MG63 (cell line): ENCODE results near the gene NKX2-1. TPM values are rescaled to one million over a fixed set of nuclear protein-coding genes. Genes with fewer than 3 reads are reported as not detected.
"Not testable (repeated sequence)": the region's sequence is repeated elsewhere in the genome, so short reads cannot be mapped to it uniquely, and the experiment has no call there.

ENCODE experiments used
- DNase-seq: peaks from one replicate; pipeline ENCODE4 v3.0.0-alpha.2; 2020
- H3K27me3 ChIP-seq: fragments of 250-450 bp; sonication (Bioruptor Pico); 2 replicates; pipeline ENCODE4 v1.5.1; 2020; ENCODE audit warnings: mild to moderate bottlenecking, moderate library complexity
- H3K36me3 ChIP-seq: fragments of 250-450 bp; sonication (Bioruptor Pico); 2 replicates; pipeline ENCODE4 v1.5.1; 2020; ENCODE audit warnings: mild to moderate bottlenecking, moderate library complexity
- H3K4me3 ChIP-seq: fragments of 250-450 bp; sonication (Bioruptor Pico); 2 replicates; pipeline ENCODE4 v1.5.1; 2020; ENCODE audit warnings: mild to moderate bottlenecking, moderate library complexity
- H3K9me3 ChIP-seq: fragments of 250-450 bp; sonication (Bioruptor Pico); 2 replicates; pipeline ENCODE4 v1.5.1; 2020; ENCODE audit warnings: mild to moderate bottlenecking, moderate library complexity
- total RNA-seq: library from RNA; depleted of rRNA; stranded (reverse); fragments of >200 nt; shearing (Covaris generic); gene quantifications from 2 replicates; pipeline ENCODE4 v1.2.3, GENCODE V29; 2014; ENCODE audit warnings: low replicate concordance; rRNA removed

NKX2-1 gene
- total RNA-seq = not detected in 2 replicates

DNA sequence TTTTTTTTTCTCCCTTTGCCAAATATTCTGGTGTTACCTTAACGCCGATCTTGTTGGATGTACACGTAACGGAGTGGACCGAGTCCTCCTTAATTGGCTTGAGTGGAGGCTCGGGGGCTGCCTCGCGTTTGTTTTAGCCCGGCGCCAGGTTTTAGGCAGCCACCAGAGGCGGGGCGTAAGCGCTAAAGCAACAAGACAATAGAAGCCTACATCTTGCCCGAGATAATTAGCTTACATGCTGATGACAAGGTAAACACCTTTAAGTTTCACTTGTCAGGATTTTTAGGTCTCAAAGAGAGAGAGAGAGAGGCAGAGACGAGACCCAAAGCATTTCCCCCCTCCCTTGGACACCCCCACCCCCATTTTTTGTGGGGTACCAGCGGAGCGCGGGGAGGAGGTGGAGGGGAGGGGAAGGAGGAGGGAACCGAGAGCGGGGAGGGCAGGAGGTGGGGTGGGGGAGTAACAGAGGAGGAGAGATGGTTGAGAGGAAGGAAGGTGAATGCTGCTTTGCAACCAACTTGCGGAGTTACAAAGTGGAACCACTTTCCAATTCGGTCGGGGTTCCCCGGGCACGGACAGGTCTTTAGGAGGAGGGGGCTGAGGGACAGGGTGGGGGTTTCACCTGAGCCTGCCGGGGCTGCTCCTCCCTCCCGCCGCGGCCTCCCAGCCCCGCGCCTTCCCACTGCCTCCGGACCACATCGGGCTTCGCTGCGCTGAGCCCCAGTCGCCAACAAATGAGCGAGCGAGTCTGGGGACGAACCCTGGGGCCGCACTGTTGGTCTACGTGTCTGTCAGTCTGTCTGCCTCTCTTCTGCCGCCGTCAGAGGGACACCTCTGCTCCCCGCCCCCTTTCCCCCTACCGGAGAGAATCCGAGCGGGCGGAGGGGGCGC is at the start of gene NKX2-1:
NKX2-1 (minus strand) TSS at position 802 of the 891 bp plus-strand sequence; CDS start at position 699, 103 bp downstream.
- peak; percentile 9 for DNase-seq
- Histone ChIP-seq H3K9me3 (no peaks in the 10 kb centered on the region), H3K27me3 (peaks cover 10% of the 10 kb centered on the region; the same call in 1 of the 2 replicates), H3K36me3 (no peaks in the 10 kb centered on the region), H3K4me3 (peak within 1 kb of the TSS; percentile 42)

DNA sequence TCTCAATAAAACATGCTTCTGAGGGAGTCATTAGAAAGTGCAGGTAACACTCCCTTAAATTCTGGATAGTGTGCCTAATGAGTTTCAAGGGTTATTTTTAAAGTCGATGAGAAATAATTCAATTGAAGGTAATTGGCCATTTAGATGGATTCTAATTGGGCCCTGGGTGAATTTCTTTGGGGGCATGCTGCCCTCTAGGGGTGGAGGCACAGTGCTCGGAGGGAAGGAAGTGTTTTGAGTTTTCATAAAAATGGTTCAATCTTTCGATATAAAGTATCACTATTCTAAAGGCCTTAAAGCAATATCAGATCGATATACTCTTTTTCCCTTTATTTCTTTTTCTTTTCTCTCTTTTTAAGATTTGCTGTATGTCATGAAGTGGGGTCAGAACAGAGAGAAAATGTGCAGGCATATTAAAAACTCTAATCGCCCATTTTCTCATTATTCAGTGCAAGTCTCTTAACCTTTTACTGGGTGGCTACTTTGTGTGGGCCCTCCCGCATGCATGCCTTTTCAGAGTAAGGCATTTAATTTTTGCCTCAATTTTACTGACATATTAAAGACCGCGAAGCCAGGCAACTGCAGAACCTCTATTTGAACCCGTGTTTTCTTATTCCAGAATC is 36.9 kb upstream of the NKX2-1 start:
- DNase-seq = peak; percentile 6
- H3K27me3 ChIP-seq = no peaks in the 10 kb centered on the region

DNA sequence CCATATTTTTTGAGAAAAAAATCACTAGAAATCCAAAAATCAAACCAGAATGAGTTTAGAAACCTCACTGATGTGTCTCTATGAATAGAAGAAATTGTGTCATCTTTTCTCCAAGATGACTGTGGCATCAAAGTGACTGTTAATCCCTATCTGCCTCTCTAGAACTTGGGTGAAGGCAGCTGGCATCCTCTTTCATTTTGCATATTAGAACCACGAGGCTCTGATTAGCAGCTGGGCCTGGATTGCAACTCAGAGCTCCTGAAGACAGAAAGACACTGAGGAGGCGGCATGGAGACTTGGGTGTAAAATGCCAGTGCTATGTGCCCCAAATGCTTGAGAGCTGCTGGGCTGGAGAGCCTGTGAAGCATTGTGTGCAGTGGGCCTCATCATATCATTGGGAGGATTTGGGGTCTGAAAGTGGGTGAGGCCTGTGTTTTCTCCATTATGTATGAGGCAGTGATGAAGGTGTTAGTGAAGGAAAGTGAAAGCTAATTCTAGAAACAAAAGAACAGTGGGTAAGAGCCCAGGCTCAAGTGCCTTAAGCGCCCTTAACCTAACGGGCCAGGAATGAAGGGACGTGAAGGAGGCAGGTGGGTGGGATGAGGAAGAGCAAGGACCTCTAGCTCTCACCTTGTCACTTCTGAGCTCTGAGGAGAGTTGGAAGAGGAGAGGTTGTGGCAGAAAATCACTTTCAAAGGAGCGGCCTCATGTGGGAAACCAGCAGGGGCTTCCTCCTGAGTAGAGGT is 36.1 kb upstream of the NKX2-1 start:
- Histone ChIP-seq H3K36me3 (no peaks in the 10 kb centered on the region), H3K27me3 (no peaks in the 10 kb centered on the region), H3K9me3 (no peaks in the 10 kb centered on the region), H3K4me3 (no peak overlapping the region)
- DNase-seq = no peak

More for the DNA sequence above, 36.9 kb upstream of the NKX2-1 start:
- H3K36me3 ChIP-seq = no peaks in the 10 kb centered on the region
- H3K4me3 ChIP-seq = no peak overlapping the region
- H3K9me3 ChIP-seq = no peaks in the 10 kb centered on the region

DNA sequence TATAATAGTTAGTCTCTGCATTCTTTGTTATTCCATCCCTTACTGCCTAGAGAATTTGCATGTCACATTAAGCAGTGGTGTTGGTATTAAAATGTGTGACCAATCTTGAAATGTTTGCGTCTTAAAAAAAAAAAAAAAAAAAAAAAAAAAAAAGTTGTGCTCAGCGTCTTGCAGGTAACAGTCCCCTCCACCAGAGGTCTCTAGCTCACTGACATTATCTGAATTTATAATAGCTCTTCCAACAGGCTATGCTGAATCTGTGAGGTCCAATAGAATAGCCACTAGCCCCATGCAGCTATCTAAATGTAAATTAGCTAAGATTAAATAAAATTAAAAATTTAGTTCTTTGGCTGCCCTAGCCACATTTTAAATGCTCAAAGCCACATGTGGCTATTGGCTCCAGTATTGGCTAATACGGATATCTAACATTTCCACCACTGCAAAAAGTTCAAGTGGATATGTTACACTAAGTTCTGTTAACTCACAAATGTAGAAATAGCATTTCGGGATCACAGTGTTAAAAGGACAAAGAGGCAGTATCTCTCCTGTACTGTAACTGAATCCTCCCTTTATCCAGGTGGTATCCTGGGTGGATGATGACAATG is 33.7 kb upstream of the NKX2-1 start:
- DNase-seq = peak; percentile 4
- Histone ChIP-seq H3K4me3 (no peak overlapping the region), H3K36me3 (no peaks in the 10 kb centered on the region), H3K9me3 (no peaks in the 10 kb centered on the region), H3K27me3 (no peaks in the 10 kb centered on the region)

DNA sequence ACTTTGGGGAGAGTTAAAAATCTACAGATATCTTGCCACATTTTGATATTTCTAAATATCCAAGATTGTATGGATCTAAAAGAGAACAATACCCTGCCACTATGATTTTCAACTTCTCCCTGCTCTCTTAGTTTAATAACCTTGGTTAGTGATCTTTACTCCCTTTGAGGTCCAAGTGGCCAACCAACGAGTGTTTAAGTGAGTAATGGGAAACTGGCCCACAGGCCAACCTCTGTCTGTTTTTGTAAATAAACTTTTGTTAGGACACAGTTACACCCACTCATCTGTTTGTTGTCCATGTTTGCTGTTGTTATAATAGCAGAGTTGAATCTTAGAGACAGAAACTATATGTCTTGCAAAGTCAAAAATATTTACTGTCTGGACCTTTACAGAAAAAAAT is 30.9 kb upstream of the NKX2-1 start:
- no peaks in the 10 kb centered on the region for H3K27me3 ChIP-seq
- H3K9me3 ChIP-seq = no peaks in the 10 kb centered on the region
- no peak for DNase-seq
- H3K36me3 ChIP-seq = no peaks in the 10 kb centered on the region
- no peak overlapping the region for H3K4me3 ChIP-seq

DNA sequence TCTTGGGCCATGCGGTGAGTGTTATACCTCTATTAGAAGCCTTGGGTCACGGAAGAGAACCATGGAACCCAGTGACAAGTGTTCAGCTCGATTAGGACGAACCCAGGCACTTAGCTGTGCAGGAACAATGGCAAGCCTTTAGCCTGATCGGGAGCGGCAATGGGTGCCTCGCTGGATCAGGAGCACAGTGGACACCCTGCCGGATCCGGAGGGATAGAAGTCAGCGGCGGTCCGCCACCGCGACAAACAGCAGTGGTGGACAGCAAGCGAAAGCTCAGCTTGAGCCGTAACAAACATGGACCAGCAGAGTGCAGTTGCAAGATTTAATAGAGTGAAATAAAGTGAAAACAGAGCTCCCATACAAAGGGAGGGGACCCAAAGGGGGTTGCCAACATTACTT is 24.2 kb upstream of the NKX2-1 start:
- H3K36me3 ChIP-seq, DNase-seq, H3K4me3 ChIP-seq, H3K9me3 ChIP-seq, H3K27me3 ChIP-seq: not testable (repeated sequence)

DNA sequence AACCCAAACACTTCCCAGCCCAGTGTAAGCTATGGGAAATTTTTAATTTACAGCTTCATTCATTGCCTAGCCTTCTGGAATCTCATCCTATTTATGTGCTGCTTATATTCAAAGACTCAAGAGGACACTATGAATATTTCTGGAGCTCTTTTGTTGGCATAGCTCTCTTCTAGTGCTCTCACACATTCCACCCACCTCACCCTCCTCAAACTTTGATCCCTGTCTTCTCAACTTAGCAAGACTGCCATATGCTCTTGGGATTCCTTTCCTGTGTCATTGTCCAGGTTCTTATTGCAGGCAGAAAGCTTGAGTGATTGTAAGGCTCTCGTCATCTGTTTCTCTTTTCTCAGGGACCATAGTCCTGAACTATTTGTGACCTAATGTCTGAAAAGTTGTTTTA is 18.0 kb upstream of the NKX2-1 start:
- Histone ChIP-seq H3K27me3 (peaks cover 5% of the 10 kb centered on the region; the same call in 1 of the 2 replicates), H3K36me3 (no peaks in the 10 kb centered on the region), H3K9me3 (no peaks in the 10 kb centered on the region), H3K4me3 (no peak overlapping the region)
- DNase-seq = no peak

DNA sequence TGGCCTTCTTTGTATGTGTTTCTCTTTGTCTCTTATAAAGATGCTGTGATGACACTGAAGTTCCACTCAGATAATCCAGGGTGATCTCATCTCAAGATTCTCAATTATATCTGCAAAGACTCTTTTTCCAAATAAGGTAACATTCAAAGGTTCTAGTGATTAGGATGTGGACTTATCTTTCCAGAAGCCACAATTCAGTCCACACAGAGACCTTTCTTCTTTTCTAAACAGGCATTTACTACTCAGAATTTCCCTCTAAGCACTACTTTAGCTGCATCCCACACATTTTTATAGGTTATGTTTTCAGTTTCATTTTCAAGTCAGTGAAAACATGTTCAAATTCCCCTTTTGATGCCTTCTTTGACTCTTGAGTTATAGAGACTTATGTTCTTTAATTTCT is 9.0 kb upstream of the NKX2-1 start:
- no peak for DNase-seq
- Histone ChIP-seq H3K9me3 (no peaks in the 10 kb centered on the region), H3K27me3 (peaks cover 5% of the 10 kb centered on the region; the same call in 1 of the 2 replicates)

DNA sequence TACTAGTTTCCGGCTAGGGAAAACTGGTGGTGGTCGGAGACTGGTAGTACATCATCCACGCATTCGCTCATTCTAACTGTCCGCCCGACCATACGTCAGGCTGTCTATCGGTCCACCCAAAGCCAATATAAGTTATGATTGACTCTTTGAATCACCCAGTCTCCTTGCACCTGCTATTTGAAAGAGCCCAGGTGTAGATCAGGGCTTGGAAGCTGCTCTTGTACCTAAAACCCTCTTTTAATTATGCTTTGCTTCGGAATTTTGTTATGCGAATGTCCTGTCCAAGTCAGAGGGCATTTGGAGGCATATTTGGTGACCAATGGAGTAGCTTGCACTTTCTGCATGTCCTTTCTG is 5.7 kb upstream of the NKX2-1 start:
- no peak for DNase-seq
- Histone ChIP-seq H3K9me3 (no peaks in the 10 kb centered on the region), H3K36me3 (no peaks in the 10 kb centered on the region), H3K4me3 (no peak overlapping the region), H3K27me3 (peaks cover 2% of the 10 kb centered on the region; the same call in 1 of the 2 replicates)

More for the DNA sequence above, 9.0 kb upstream of the NKX2-1 start:
- Histone ChIP-seq H3K36me3 (no peaks in the 10 kb centered on the region), H3K4me3 (no peak overlapping the region)

DNA sequence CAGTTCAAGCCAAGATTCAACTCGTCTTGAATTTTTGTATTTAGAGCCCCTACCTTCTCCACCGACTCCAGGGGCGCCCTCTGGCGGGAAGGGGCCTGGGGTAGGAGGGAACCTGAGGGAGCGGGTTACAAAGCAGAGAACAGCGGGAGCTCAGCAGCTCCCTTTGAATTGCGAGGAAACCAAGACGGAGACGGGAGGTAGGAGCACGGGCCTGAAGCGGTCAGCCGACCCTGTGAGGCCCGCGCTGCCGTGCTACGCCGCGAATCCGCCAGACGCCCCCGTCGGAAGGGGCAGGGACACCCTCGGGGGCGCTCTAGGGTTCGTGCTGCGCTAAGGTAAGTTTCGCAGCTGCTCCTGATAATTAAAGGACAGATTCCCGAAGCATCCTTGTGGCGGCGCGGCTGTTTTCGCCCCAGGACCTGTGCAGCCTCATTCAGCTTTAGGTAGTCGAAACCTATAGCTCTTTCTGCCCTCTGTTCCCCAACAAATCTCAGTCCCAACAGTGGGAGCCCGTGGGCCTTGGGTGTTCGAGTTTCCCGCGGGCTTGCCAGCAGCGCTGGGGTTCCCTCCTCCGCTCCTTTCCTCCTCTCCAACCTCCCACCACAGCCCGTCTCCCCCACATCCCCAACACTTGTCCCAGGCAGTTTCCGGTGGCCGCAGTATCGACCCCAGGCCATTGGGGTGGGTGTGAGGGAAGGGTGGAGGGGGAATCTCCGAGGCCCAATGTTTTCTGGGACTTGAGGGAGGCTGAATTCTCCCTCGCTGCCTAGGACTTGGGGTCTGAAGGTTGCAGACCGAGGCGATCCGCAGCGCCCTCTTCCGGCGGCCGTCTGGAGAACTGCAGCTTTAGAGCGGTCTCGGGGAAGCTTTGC is 5.1 kb upstream of the NKX2-1 start:
- Histone ChIP-seq H3K9me3 (no peaks in the 10 kb centered on the region), H3K27me3 (peaks cover 2% of the 10 kb centered on the region; the same call in 1 of the 2 replicates), H3K36me3 (no peaks in the 10 kb centered on the region), H3K4me3 (no peak overlapping the region)
- peak; percentile 41 for DNase-seq

DNA sequence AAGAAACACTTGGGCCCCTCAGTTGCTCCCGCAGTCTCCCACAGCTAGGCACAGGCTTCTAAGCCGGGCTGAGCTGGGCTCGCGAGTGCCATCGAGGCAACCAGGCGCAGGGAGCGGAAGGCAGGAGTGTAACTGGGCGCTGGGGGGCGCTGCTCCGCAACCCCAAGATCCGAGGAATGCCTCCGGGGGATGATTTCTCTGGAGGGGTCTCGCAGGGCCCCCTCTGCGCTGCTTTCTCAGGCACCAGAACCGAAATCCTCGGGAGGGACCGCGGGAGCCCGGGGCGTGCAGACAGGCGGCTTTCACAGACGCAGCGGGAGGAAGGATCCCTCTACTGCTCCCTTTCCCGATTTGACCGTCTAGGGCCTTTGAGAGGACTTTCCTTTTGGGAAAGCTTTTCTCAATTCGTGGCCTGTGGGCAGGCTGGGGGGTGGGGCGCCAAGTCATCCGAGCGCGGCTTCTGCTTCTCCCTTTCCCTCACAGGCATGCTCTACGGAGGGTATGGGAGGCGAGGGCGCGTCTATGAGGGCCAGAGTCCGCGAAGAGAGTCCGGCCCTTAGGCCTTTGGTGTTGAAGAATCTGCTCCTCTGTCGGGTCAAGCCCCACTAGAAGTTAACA is 4.3 kb upstream of the NKX2-1 start:
- no peaks in the 10 kb centered on the region for H3K9me3 ChIP-seq
- no peaks in the 10 kb centered on the region for H3K36me3 ChIP-seq
- no peak overlapping the region for H3K4me3 ChIP-seq
- no peak for DNase-seq
- H3K27me3 ChIP-seq = peaks cover 4% of the 10 kb centered on the region; the same call in 1 of the 2 replicates

DNA sequence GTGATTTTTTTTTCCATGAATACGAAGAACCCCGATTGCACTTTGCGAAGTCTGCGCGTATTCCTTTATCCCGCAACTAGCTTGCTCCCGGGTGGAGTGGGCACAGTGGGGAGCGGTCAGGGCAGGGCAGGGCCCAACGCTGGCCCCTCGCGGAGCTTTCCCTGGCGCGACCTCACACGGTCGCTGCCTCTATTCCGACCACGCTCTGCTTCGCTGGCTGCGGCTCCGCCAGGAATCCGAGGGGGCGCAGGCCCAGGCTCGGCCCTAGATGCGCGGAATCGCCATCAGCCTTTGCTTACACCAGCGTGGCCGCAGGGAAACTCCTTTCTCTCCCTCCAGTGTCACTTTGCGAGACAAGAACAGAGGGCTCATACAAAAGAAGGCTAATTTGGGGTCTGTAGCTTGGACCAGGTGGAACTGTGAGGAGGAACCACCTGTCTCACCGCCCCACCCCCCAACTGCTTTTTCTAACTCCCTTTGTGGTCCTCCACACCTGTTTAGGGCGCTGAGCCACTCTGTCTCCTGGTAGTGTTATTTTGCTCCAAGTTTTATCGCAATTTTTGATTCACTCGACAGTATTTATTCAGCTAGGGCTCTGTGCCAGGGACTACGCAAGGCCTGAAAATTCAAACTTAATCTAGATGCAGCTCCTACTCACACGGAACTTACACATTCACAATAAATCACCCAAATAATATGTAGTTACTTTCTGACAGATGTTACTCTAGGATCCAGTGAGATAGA is 3.1 kb upstream of the NKX2-1 start:
- Histone ChIP-seq H3K4me3 (no peak overlapping the region), H3K27me3 (peaks cover 10% of the 10 kb centered on the region; the same call in 1 of the 2 replicates), H3K9me3 (no peaks in the 10 kb centered on the region), H3K36me3 (no peaks in the 10 kb centered on the region)
- DNase-seq = no peak

DNA sequence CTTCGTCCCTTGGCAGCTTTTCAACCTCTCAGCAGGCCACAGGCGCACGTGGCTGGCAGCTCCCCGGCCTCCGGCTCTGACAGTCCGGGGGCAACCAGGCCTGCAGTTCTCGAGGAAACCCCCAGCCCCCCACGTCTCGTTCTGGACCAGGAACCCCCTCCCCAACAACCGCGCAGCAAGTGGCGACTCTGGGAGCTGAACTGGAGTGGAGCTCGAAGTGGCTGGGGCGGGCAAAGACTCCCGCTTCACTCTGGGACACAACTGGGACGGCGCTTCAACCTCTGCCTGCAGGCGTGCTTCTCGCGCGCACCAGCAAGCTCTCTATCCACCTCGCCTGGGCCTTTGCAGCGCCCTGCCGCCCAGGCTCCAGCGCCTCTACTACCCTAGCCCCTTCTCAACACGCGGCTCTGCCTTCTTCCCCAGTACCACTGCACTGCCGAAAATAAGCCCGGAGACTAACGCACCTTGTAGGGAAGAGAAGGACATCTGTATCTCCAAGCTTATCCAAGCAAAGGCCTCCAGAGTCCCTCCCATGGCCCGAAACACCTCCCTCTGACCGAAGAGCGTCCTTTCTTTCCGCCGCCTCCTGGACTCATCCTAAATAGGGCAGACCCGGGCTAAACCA is 2.4 kb upstream of the NKX2-1 start:
- no peak for DNase-seq
- Histone ChIP-seq H3K9me3 (no peaks in the 10 kb centered on the region), H3K36me3 (no peaks in the 10 kb centered on the region), H3K27me3 (peaks cover 10% of the 10 kb centered on the region; the same call in 1 of the 2 replicates), H3K4me3 (no peak overlapping the region)

DNA sequence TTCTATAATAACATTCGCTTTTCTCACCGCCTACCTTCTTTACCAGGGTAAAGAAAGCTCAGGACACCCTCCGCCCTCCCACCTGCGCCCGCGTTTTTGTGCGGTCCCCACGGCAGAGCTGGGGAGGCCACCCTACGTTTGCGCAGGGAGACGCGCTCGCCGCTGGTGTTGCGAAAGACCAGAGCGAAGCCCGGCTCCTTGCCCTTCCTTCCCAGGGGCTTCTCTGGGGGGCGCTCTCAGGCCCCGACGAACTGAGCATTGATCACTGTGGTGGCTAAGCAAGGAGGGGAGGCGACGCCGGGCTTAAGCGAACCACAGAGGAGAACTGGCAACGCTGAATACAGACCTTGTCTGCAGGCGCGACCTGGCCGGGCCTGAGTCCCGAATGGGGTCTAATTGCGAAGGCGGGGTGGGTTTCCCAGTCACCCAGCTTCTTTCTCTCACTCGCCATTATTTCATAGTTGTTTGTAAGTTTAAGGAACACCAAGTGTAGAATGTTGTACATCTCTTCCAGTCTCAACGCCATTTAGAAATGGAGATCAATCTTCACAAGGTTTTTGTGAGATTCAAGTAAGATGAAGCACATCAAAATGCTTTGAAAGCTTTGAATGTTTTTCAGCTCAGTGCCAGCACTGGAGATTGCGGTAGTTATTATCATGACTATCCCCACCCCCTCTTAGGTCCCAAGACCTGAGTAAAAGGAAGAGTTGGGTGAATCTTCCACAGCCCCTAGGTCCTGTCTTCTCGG is 1.7 kb upstream of the NKX2-1 start:
- Histone ChIP-seq H3K36me3 (no peaks in the 10 kb centered on the region), H3K27me3 (peaks cover 10% of the 10 kb centered on the region; the same call in 1 of the 2 replicates), H3K4me3 (no peak overlapping the region), H3K9me3 (no peaks in the 10 kb centered on the region)
- no peak for DNase-seq
